Ovary (tissue), 9 donors: ENCODE results near the gene SSH3. TPM values are rescaled to one million over a fixed set of nuclear protein-coding genes. Genes with fewer than 3 reads are reported as not detected.

Experiments
- DNase-seq, 5 donors: peaks; one replicate each; pipeline ENCODE4 v3.0.0-alpha.2; 2019 to 2020
- H3K27ac ChIP-seq, 2 donors: fragments of 200-600 bp; one replicate each; pipeline versions ENCODE4 v1.5.1 to v1.8.0; 2019 to 2022
- H3K27me3 ChIP-seq: fragments of 200-600 bp; one replicate; pipeline ENCODE4 v1.8.0; 2022
- H3K36me3 ChIP-seq: fragments of 200-600 bp; sonication (generic); one replicate; pipeline ENCODE4 v1.5.1; 2019
- H3K4me1 ChIP-seq: one replicate; pipeline ENCODE4 v1.8.1; 2013; ENCODE audit warnings: mild to moderate bottlenecking, moderate library complexity; ENCODE audit not compliant: insufficient read depth
- H3K4me3 ChIP-seq: fragments of 200-600 bp; sonication (generic); one replicate; pipeline ENCODE4 v1.5.1; 2017
- H3K9me3 ChIP-seq, 2 donors: fragments of 200-600 bp in 1 of 2; sonication (generic) in 1 of 2; one replicate each; pipeline versions ENCODE4 v1.5.1 to v1.8.1; 2013 to 2019; ENCODE audit warnings: mild to moderate bottlenecking in 1 of 2, moderate library complexity in 1 of 2
- CTCF ChIP-seq, 3 donors: fragments of 450-650 bp in 2 of 3; fragments of 200-600 bp in 1 of 3; IDR thresholded peaks; one replicate each; pipeline versions ENCODE4 v1.5.1 to v1.8.0; 2016 to 2022; ENCODE audit warnings: antibody characterized with exemption in 3 of 3, mild to moderate bottlenecking in 1 of 3
- EP300 ChIP-seq: sonication (generic); formaldehyde crosslinking; IDR thresholded peaks from one replicate; pipeline ENCODE4 v1.6.1; 2017; ENCODE audit warnings: antibody characterized with exemption
- POLR2A ChIP-seq: fragments of 450-650 bp; IDR thresholded peaks from one replicate; pipeline ENCODE4 v1.6.1; 2017; ENCODE audit warnings: antibody characterized with exemption, mild to moderate bottlenecking, moderate library complexity
- WGBS, 3 donors: extraction: QIAGEN DNeasy Blood & Tissue Kit in 1 of 3; methylation state at CpG; one replicate each; pipeline versions ENCODE4 v1.1.5 to v1.1.7; 2013 to 2017; 5-methylcytosine and 5-hydroxymethylcytosine counted together
- intact Hi-C, 4 donors: fragments of 100-400 bp; cut with DNase I; formaldehyde crosslinking; loops; one replicate each; pipeline versions ENCODE4 v1.11.0 to v1.15.1; 2022 to 2023
- polyA plus RNA-seq, 2 donors: library from polyadenylated mRNA; stranded (reverse); fragments of 200-250 nt in 1 of 2; fragments of 350-450 nt in 1 of 2; fragmentation: Illumina TruSeq in 1 of 2; extraction: RNeasy Lipid Tissue Mini Kit (QIAGEN cat#74804) in 1 of 2; gene quantifications; one replicate each; pipeline ENCODE4 v1.2.3, GENCODE V29; 2013 to 2014
- total RNA-seq, 7 donors: library from RNA; depleted of rRNA in 2 of 7; stranded (reverse); fragments of >200 nt in 2 of 7; fragmentation: NEBNext Ultra II Directional in 3 of 7; extraction: Animal tissue kit (Norgen Biotek cat#: 25700) in 3 of 7; gene quantifications; one replicate each; pipeline versions ENCODE4 v1.1.0 to v1.2.4, GENCODE V29; 2016 to 2023
- donor health status: DM: no; HTN: no; CAD: no; lungs with moderate emphysema.
- donor health status: DM: no; HTN: no; CAD: no.
- donor health status: Bipolar disorder and iron deficiency.
- donor health status: DM: yes; HTN: yes; CAD: no.
- donor health status: DM: no; HTN: no; CAD: no.
- donor health status: DM: yes; HTN: yes; CAD: no.

The SSH3 gene
- total and polyA plus RNA-seq, 9 donors: 18.1 to 69.9 (median 43.9) TPM

- peak within 1 kb of the TSS; percentile 96 to 98 for H3K27ac ChIP-seq
- peaks cover 22% of the 10 kb centered on the region for H3K4me1 ChIP-seq
- no peaks in the 10 kb centered on the region for H3K36me3 ChIP-seq
- WGBS, 3 donors: 0 to 1% (median 0%) methylated on average over 34 to 37 of the region's 37 CpGs
- peak; percentile 99 for DNase-seq
- no peaks in the 10 kb centered on the region for H3K9me3 ChIP-seq
- intact Hi-C loops: loop anchor here in 1 of 4 donors (2.0 to 5.0 kb wide), 2 partner anchors 34 to 155 kb away; partner anchors contain the start of gene CDK2AP2
- H3K4me3 ChIP-seq: peak within 1 kb of the TSS; percentile 61
- no peaks in the 10 kb centered on the region for H3K27me3 ChIP-seq
- peak; percentile 54 for TF ChIP-seq EP300
- TF ChIP-seq CTCF (IDR thresholded peaks at IDR 0.05): no peak
- TF ChIP-seq POLR2A: peak; percentile 83
These were observed 50.2 kb downstream of the SSH3 start, which contains the start of gene POLD4 for GRCh38 chr11:67353317-67354074. Gene POLD4, minus strand, starts transcription at chr11:67353546. Its CDS starts 147 bp downstream, at chr11:67353399.

- no peaks in the 10 kb centered on the region for H3K36me3 ChIP-seq
- no peaks in the 10 kb centered on the region for H3K9me3 ChIP-seq
- 3 to 6% (median 4%) methylated on average over 8 of the region's 8 CpGs for WGBS, 3 donors
- H3K4me1 ChIP-seq: peaks cover 22% of the 10 kb centered on the region
- peak overlapping the region; percentile 61 for H3K4me3 ChIP-seq
- intact Hi-C loops: loop anchor here in 2 of 4 donors (5.0 kb wide), 2 partner anchors 33 to 148 kb away; no protein-coding TSS in a partner anchor
- peak; percentile 71 to 85 (median 76) for DNase-seq
- H3K27ac ChIP-seq: peak overlapping the region; percentile 96 to 98
- TF ChIP-seq POLR2A: peak; percentile 22
- peak; percentile 93 for TF ChIP-seq EP300
- peak in 2 of 3 donors; percentile 7 to 30 for TF ChIP-seq CTCF (IDR thresholded peaks at IDR 0.05)
- no peaks in the 10 kb centered on the region for H3K27me3 ChIP-seq
These were observed 51.0 kb downstream of the SSH3 start for GRCh38 chr11:67354075-67355022.

- intact Hi-C loops: loop anchor here in 1 of 4 donors (5.0 kb wide), 1 partner anchor 147 kb away; no protein-coding TSS in a partner anchor
- 58 to 70% (median 60%) methylated on average over 11 of the region's 11 CpGs for WGBS, 3 donors
- Histone ChIP-seq H3K27me3 (no peaks in the 10 kb centered on the region), H3K9me3 (no peaks in the 10 kb centered on the region), H3K27ac (peak overlapping the region; percentile 96 to 98), H3K36me3 (no peaks in the 10 kb centered on the region), H3K4me3 (no peak overlapping the region), H3K4me1 (peaks cover 18% of the 10 kb centered on the region)
- TF ChIP-seq EP300: no peak
- TF ChIP-seq POLR2A: no peak
- TF ChIP-seq CTCF (IDR thresholded peaks at IDR 0.05): no peak
- DNase-seq: peak in 4 of 5 donors; percentile 50 to 63 (median 60)
These were observed 51.9 kb downstream of the SSH3 start for GRCh38 chr11:67355023-67355793.
